GM12872 (cell line): ENCODE results near the gene RGS3.
A peak's percentile ranks its signal among the peaks of the same experiment; 100 is the strongest.

Experiments used
- CTCF ChIP-seq: IDR thresholded peaks from 3 replicates; pipeline ENCODE4 v1.5.1; 2011; ENCODE audit warnings: low read depth, mild to moderate bottlenecking, low read length, moderate library complexity; ENCODE audit not compliant: insufficient read depth

The RGS3 gene

GRCh38 chr9:113589890-113590289 lies 126.4 kb downstream of the RGS3 start:
- TF ChIP-seq CTCF, result peak; percentile 63

GRCh38 chr9:113590389-113590788 lies 126.9 kb downstream of the RGS3 start:
- no peak for TF ChIP-seq CTCF

- TF ChIP-seq CTCF, result peak; percentile 92
These were observed 127.7 kb downstream of the RGS3 start for GRCh38 chr9:113590991-113591898.

- TF ChIP-seq CTCF, result no peak
These were observed 128.5 kb downstream of the RGS3 start for GRCh38 chr9:113591899-113592625.

GRCh38 chr9:113592876-113593575 lies 129.5 kb downstream of the RGS3 start:
- no peak for TF ChIP-seq CTCF

GRCh38 chr9:113593682-113594281 lies 130.3 kb downstream of the RGS3 start:
- no peak for TF ChIP-seq CTCF
